ENCODE measurements around the gene PIBF1.

The PIBF1 gene

GRCh38 chr13:73063166-73063565, 281.2 kb downstream of the PIBF1 start:
- DNase-seq = no peak

GRCh38 chr13:73065036-73065435, 283.1 kb downstream of the PIBF1 start:
- no peak for DNase-seq

GRCh38 chr13:73065665-73066340, 283.9 kb downstream of the PIBF1 start:
- peak; percentile 40 for DNase-seq

All from NCI-H510A (cell line).